Renal cortical epithelial cell (primary cell): ENCODE data around the gene GPR158. TPM values are rescaled to one million over a fixed set of nuclear protein-coding genes. Genes with fewer than 3 reads are reported as not detected.

ENCODE experiments used
- DNase-seq: peaks from one replicate; pipeline ENCODE4 v3.0.0-alpha.2; 2011; ENCODE audit warnings: low read depth
- total RNA-seq: library from RNA; depleted of rRNA; stranded (reverse); fragments of >200 nt; gene quantifications from 2 replicates; pipeline ENCODE4 v1.2.3, GENCODE V29; 2014

The GPR158 gene
- total RNA-seq, 1 donor from 2014 or later: not detected

DNA sequence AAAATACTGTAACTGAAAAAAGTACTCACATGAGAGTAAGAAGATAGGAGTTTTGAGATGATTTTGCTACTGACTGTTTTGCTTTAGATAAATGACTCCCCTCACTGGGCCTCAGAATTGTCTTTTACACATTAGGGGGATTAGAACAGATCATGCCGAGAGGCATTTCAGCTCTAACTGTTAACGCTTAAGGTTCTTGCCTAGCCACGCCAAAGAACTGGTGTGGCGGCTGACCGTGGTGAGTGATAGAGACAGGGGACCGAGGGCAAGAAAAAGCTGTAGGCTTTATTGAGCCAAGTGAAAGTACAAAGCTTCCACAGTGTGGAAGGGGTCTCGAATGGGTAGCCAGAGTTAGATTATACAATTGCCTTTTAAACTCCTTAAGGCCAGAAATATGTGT lies 390.8 kb downstream of the GPR158 start:
- no peak for DNase-seq

DNA sequence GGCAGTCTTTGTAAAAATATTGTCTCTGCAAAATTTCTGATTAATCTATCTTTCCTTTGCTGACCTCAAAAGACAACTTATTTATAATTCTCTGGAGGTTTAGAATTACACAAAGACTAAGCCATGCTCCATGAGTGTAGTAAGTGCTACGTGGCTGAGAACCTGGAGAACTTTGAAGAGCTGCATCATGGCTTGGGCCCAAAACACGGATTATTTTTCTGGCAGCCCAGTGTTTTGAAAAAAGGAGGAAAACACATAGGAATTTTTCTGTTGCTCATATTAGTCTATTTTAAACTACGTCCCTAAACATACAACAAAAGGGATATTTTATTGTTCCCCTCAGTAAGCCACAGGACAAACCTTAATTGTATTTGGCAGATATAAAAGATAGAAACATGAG lies 398.5 kb downstream of the GPR158 start:
- no peak for DNase-seq

DNA sequence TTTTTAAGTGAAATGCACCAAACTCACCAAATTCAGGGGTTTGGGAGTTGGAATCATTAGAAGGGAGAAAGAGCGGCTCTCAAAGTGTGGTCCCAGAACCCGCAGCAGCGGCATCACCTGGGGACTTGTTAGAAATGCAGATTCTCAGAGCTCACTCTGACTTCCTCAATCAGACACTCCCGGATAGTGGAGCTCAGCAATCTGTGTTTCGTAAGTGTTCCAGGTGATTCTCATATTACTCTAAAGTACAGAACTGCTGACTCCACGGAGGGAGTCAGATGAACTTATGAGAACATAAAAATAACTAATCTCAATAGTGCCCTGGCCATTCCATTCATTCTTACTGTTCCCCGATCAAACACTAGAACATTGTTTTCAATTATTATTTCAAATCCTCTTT lies 400.5 kb downstream of the GPR158 start:
- DNase-seq: no peak

DNA sequence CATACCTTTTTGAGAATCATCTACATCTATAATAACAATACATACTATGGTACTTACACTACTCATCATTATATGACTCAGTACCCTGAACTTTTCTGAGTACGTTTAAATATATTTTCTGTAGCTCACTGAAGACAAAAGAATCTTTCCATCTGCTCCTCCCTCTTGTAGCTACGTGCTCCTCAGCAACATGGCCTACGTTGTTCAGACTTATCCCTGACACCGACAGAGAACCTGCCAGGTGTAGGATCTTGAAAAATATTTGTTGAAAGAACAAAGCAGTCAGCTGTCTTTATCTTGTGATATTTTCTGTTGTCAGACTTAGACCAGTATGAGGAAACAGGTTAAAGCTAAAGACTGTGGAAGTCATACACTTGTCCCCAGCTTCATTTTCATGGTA lies 403.3 kb downstream of the GPR158 start:
- no peak for DNase-seq

DNA sequence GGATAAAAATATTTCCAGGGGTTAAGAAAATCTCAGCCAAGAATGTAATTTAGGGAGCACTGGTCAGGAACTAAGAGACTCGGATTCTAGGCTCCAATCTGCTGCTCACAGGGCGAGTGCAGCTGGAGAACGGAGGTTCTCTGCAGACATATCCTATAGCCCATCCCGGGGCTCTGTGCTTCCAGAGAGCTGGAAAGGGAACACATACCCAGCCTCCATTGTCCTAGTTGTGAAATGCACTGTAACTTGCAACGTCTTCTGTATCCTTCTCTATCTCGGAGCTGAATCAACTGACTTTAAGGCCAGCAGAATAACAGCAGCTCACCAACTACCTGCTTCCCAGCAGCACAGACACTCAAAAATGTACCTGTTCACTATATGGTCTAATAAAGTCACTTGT lies 408.2 kb downstream of the GPR158 start:
- DNase-seq: no peak

DNA sequence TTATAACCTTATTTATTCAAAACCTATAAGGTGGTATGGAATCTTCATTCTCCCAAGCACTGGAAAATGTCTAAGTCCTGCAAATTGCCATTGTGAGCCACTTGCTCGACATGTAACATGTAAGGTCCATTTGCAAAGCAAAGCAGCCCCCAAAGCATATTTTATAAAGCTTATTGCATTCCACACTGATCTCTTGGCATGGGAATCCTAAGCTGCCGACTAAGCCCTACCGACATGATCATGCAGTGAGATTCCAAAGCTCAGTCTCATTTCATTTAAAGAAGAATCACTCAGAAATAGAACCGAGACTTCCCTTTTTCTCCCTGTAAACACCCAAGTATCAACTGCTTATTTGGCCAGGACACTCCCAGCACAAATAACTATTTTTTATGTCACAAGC lies 425.9 kb downstream of the GPR158 start:
- no peak for DNase-seq

DNA sequence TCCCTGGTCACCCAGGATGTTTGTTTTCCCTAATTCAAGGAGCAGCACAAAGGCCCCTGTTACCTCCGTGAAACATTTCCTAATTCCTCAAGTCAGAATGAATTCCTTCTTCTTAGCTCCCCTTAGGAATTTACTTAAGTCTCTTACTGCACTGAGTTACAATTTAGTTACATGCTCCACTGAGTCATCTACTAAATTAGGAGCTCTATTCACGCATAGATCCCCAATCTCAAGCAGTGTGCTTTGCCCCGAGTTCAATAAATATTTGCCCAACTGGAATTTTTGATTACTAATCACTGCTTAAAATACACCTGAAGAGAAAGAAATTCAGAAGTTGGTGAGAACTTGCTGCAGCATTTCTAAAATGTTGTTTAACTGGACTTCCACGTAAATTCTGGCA lies 429.8 kb downstream of the GPR158 start:
- DNase-seq: peak; percentile 25

DNA sequence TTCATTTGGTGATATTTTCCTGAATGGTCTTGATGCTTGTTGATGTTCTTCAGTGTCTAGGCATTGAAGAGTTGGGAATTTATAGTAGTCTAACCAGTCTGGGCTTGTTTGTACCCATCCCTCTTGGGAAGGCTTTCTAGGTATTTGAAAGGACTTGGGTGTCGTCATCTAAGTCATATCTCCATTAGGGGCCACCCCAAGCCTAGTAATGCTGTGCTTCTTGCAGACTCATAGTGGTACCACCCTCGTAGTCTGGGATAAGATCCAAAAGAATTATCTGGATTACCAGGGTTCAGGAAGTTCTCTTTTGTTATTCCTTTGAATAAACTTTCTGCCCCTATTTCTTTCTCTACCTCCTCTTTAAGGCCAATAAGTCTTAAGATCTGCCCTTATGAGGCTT lies 439.9 kb downstream of the GPR158 start:
- DNase-seq: no peak

DNA sequence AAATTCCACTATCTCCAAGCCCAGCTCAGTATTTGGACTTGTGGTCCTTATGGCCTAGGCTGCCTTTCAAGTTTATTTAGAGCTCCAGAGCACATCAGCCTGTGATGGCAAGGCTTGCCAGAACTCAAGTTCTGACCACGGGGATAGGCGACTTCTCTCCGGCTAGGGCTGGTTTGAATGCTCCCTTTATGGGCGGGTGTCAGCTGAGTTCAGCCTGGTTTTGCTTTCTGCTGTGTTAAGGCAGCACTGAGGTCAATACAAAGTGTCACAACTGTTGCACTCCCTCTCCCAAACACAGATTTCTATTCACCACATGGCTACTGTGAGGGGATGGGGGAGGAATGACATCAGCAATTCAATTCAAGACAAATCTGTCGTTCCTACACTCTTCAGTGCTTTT lies 441.1 kb downstream of the GPR158 start:
- DNase-seq: no peak

DNA sequence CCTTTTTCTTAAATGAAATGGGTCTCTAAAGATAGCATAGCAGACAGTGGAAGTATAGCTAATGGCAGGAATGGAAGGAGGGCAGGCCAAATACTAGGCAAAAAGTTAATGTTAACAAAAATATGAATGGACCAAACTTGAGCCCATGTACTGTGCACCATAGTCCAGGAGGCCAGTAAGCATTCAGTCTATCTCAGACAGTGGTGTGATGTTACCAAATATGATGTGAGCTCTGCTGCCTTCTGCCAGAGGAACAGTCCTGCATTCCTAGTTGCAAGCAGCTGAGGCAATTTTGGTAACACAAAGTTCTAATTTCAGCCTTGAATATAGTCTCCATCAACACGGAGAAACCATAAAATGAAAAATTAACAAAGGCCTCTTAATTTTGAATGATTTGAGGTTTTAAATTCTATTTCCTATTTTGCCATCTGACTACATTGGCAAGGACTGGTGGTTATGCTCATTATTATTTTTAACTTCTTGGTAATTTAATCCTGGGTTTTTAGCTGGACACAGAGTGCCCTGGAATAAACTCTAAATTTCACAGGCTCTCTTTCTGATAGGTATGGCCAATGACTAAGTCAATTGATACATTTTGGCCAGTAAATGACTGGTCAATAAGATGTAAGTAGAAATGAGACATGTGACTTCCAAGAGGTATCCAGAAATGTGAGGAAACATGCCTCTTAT lies 442.2 kb downstream of the GPR158 start:
- no peak for DNase-seq

DNA sequence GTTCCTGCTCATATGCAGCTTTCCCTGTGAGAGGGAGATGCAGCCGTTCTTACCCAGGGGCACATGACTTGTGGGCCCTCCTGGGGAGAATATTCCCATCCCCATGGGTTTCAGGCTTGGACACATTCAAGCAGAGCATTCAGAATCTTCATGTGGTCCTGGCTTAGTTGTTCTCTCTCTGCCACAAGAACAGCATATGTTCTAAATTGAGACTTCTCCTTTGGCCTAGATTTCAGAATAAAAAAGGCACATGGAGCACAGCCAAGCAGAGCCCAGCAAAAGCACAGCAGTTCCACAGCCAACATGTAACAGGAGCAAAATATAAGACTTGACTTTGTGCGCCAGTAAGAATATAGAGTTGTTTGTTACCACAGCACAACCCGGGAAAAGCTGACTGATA lies 452.8 kb downstream of the GPR158 start:
- no peak for DNase-seq

DNA sequence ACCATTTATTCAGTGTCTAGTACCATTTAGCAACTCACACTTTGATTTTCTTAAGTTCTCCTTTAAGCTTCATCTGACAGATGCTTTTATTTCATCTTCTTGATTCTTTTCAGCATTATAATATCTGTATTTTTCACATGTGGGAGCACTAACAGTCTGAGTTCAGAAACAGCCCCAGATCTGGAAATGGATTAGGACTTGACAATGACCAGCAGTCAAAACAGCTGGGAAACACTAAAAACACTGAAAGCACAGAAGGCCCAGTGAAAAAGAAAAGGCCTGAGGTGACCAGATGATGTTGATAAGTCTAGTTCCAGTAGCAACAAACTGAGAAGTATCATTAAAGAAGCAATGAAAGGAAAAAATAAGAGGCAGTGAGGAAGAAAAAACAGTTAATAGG lies 454.5 kb downstream of the GPR158 start:
- no peak for DNase-seq

DNA sequence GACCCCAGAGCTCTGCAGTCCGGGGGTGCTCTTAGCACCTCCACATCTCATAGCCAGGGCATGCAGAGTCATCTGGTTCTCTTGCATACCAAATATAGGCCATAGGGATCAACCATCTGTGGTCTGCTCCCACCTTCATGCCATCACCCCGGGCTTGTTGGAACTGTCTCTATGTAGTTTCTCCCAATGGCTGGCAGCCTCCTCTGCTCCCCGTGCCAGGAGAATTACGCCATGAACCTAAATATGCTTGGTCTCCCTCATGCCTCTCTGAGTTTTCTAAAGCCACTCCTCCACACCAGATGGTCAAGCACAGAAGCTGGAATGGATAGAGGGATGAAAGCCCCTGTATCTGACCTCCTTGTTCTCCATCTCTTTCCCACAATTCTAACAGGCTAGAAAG lies 456.7 kb downstream of the GPR158 start:
- no peak for DNase-seq

DNA sequence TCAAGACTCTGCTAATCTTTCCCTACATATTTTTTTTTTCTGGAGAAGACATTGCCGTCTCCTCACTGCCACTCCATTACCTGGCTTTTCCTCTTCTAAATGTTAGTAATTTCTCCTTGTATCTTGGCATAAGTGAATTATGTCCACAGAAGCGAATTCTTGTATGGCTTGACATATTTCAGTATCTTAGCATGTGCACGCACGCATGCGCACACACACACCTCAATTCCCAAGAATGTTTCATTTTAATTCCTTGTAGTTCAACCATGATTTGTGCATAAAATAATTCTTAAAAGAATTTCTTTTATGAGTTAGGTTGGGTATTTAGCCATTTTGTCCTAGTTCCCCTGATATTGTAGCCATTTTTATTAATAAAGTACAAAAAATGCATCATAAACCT lies 458.0 kb downstream of the GPR158 start:
- no peak for DNase-seq

DNA sequence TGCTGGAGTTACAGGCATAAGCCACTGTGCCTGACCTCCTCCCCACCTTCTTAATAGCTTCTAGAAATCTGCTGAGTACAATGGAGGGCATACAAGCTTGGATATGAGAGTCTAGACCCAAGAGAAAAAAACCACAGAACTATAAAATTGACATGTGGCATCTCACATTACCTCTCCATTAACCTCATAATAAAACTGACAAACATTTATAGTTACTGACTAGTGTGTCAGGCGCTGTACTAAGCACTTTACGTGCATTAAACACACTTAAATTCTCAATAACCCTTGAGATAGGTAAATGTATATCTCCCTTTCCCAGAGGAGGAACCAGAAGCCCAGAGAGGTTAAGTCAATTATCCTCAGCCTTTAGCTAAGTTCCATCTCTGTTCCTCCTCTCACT lies 458.7 kb downstream of the GPR158 start:
- DNase-seq: no peak

DNA sequence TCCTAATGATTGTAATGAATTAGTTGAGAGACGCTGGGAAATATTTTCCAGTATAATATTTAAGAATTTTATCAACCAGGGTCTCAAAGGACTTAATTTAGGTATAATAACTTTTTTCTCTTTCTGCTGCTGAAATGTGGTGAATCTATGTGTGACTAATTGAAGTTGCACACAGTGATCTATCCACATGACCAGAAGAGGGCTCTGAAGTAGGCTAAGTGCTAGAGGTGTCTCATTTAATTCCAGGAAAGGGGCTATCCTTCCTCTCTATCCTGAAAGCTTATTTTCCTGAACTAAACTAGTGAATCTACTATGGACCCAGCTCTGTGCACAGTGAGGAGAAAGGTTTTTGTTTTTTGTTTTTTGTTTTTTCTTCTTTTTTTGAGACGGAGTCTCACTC lies 464.8 kb downstream of the GPR158 start:
- DNase-seq: peak; percentile 7

DNA sequence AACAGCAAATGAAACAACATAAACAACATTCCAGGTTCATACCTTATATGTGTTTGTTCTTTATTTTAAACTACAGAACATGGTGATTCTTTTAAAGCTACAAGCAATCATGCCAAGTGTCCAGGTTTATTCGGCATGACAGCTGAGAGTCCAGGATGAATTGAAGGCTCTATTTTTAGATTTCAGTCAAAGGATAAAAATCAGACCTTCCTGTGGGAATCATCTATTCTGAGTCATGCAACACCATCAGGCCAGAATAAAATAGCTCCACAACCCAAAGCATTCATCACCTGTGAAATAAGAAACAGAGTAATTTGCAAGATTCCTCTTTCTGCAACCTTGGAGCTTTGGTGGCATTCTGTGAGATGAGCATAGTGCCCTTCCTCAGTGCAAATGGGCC lies 466.8 kb downstream of the GPR158 start:
- no peak for DNase-seq

DNA sequence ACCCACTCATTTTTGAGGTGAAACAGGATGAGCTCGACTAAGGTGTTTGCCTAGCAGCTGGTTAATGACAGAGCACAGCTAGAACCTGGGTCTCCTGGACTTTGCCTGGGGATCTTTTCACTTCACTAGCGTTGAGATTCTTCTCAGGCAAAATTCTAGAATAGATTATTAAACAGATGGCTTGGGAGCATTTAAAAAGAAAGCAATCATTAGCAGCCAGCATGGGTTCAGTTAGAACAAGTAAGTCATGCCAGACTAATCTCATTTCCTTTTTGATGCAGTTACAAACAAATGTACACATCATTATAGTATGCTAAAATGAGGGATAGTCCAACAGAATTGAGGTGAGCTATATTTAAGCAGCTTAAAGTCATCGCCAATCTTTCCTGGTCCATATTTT lies 467.9 kb downstream of the GPR158 start:
- no peak for DNase-seq

DNA sequence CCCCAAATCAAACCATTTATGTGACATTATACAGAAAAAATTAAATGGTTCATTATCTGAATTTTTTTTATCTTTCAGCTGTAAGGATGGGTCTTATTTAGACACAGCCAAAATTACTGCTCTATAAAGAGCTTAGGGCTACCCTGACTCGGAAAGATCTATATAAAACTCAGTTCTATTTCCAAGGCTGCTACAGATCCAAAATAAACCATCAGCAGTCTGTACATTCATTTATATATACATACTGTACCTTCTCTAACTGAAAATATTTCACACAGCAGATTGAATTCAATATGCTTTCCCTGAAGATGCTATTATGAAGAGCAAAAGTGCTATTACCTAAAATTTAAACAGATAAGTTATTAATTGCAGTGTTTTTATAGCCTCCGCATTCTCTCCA lies 471.6 kb downstream of the GPR158 start:
- no peak for DNase-seq

DNA sequence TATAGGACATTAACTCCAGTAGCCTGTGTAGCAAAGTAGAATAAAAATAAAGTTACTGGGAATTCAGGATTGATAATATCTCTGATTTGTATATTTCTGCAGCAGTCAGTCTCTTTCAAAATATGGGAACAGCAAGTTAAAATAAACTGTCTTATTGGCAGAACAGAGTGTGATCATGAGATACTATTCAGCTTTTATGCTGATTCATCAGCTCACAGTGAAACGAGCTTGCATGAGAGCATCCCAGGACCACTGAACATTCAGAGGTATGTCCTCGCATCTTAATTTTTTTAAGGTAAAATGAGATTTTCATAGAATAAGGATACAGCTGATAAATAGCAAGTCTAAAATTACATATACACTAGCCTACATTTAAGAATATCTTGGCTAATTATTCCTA lies 476.7 kb downstream of the GPR158 start:
- no peak for DNase-seq
